CD4-positive, alpha-beta T cell treated with Interleukin-21 for 1 hour (primary cell): Measurements from ENCODE around the gene IFNA10.
"Not testable (repeated sequence)": the region's sequence is repeated elsewhere in the genome, so short reads cannot be mapped to it uniquely, and the experiment has no call there.

Experiments
- DNase-seq: peaks from one replicate; pipeline ENCODE4 v3.0.0-alpha.2; 2020

The IFNA10 gene

DNA sequence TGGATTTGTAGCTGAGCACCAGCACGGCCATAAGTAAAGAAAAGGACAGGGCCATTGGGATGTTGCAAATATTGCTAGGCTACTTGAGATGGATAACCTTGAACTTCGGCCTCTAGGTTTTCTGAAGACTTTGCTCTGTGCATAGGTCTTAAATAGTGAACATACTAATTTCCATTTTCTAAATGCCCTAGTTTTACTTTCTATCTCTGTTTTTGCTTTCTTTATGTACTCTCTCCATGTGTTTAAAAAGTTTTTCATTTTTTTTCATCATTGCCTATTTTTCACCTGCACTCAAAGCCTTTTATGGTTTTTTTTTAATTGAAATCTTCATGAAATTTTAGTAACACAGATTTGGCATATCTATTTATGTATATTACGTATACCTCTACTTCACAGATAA lies at the start of gene IFNA10:
Gene IFNA10 (minus strand): TSS at position 101 of the 400 bp plus-strand sequence. CDS start 46 bp downstream, at position 55.
- not testable (repeated sequence) for DNase-seq

DNA sequence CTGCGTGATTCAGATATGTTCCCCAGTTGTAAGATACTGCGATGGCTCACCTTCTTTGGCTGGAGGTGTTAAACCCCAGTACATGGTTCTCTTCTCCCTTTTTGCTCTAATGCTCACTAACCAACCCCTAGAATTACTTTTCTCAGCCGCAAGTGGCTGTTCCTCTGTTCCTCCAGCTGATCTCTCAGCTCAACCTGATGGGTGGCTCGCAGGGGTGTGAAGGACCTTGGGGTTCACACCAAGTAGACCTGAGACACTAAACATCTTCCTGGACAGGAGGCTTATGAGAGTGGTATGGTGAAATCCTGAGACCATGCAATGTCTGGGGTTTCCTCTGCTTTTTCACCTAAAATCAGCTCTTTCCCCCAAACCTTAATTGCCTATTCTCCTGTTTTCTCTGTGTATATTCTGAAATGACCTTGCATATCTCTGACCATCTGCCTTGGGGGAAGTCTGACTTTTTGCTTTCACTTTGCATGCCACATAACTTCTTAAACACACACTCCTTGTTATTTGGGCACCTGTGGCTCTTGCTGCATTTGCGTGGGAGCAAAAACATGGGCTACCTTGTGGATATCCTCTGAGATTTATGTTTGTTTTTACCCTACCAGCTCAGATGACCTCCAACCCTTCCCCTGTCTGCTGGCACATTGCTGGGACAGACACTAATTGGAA lies 48.7 kb upstream of the IFNA10 start:
- DNase-seq = no peak

DNA sequence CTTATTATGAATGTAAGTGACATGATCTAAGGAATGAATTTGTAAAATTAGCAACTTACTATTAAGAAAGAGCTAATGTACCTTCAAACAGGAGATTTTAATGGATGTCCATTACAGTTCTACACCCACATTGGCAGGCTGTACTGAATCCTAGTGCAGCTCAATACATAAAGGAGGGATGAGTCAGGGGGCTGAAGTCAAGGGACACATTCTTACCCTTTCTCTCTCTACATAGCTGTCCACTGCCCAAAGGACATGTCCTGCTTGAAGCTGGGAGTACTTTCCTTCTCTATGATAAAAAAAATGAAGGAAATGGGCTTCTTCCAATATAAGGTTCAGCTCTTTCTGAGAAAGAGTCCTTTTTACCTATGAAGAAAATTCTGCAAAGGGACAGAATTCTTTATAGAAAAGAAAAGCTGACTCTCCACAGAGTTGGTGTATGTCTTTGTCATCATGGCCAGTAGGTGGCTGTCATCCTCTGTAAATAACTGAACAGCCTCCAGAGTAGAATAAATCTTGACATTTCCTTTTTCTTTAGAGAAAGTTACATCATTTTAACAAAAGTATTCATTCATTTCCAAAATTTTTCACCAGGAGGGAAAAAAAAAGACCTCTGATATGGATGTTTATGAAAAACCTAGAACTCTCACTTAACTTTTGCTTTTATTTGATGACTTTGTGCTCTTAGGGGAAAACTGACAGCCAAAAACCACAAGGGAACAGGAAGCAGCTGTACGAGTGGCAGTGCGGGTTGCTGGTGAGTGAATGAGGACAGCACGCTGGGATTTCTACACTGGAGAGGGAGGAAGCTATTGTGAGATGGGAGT lies 46.0 kb upstream of the IFNA10 start:
- peak; percentile 23 for DNase-seq

DNA sequence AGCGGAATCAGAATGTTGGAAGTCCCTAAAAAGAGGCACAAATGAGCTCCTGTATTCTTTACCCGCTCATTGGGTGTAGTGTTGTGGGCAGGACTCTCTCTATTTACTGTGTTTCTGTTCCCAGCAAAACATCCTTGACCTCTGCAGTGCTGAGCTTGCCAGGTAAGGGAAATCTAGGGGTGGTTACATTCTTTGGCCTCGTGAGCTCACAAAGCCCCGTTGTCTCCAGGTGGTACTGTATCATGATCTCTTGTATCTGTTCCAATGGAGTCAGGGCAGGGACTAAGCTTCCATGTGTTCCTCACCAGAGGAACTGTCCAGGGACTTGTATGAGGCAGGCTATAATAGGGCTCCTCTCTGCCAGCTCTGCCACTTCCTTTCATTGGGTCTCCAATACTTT lies 44.7 kb upstream of the IFNA10 start:
- DNase-seq = no peak

DNA sequence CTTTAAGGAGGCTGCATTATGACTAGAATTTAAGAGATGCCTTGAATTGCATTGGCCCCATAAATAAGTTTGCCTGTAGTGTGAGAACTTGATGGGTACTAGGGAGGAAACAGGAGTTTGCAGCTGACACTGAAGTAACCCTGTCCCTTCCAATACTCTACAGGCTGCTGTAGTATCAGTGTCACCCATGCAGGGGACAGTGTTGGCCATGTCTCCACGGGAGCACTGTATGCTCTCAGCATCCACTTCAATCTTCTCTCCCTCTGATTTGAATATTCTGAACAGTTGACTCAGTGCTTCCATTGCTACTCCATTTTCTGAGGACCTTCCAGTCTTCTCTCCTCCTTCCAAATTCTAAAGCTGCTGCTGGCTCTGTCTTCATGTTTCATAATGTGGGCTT lies 44.2 kb upstream of the IFNA10 start:
- no peak for DNase-seq

DNA sequence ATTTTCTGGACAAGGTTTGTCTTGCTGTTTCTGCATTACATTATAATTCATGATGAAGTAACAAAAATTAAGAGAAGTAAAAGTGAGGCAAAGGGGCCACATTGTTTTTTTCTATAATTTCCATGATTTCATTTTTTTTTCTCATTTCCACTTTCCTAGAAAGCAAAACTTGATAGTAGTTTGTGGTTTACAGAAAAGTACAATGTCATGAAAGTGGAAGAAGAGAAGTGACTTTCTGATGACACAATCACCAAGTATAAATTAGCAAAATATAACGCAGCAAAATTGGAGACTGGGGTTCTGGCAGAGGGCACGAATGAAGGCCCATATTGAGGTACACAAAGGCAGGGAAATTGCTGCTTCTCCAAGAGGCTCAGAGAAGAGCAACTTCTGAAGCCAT lies 37.9 kb upstream of the IFNA10 start:
- DNase-seq = no peak

DNA sequence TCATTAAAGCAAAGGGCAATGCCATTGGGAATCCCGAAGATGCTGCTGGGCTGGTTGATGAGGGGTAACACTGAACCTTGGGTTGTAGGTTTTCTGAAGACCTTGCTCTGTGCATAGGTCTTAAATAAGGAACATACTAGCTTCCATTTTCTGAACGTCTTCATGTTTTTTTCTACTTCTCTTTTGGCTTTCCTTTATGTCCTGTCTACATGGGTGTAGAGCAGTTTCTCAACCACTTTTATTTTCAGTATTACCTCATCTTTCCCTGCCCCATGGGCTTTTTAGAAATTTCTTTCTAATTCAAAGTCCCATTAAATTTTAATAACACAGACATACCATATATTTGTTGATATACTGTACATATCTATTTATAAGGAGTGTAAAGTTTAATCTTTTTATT lies 33.0 kb upstream of the IFNA10 start, which contains the start of gene IFNA14:
Gene IFNA14 (minus strand): TSS at position 95 of the 400 bp plus-strand sequence. CDS start 70 bp downstream, at position 25.
- no peak for DNase-seq

DNA sequence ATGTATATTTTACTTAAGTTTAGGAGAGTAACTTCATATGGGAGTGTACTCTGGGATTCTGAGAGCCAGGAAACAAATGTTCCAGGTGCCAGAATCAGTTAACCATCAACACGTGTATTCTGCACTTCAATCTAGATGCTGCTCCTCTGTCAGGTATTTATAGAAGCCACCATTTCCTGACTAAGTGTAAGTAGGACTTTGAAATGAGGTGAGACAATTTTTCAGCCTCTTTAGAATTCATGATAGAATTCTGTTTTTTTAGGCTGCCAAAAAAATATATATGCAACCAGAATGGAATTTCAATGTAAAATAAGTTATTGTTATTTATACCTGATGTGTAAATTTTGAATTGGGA lies 29.4 kb upstream of the IFNA10 start:
- DNase-seq = not testable (repeated sequence)

DNA sequence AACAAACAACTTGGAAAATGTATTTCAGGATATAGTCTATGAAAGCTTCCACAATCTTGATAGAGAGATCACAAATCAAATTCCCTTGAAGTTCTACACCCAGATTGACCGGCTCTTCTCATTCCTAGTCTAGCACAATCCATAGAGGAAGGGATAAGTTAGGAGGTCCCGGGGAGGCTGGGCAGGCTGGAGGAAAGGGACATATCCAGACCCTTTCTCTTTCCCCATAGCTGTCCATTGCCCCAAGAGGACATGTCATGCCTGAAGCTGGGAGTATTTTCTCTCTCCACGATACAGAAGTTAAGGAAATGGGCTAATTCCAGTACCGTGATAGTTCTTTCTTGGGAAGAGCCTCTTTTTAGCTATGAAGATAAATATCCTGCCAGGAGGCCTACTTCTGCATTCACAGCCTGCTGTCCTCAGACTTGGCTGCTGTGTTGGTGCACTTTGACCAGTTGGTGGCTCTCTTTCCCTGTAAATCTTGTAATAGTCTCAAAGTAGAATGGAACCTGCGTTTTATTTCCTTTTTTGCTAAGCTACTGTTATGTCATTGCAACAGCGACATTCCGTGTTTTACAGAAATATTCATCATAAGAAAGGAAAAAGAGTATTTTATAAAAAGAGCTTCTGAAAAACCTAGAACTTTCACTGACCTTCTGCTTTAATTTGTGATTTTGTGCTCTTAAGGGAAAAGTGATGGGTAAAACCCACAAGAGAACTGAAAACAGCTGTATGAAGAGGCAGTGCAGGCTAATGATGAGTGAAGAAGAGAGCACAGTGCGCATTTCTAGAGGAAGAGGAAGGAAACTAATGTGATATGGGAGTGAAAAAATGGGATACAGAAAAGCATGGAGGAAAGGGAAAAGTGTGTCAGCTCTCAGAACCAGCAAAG lies 28.8 kb upstream of the IFNA10 start:
- DNase-seq = peak; percentile 48

DNA sequence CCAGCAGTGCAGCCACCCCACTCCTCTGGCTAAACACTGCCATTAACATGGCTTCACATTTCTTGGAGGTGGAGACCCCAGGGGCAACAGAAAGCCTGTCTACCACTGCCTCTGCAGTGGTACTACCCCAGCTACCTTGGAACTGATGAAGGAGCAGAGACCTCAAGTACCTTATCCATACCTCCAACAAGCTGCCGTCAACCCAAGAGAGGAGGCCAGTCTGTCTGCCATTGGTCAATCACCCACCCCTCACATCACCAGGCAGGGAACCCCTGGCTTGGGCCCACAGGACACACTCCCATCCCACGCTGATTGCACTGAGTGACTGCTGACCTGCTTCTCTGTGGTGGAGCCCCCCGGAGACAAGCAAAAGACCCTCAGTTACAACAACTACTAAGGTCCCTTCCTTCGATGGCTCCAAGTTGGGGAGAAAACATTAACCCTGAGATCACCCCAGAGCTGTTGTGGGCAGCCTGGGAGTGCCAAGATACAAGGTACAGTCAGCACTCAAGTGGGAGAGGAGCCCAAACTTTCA lies 27.3 kb upstream of the IFNA10 start:
- no peak for DNase-seq

DNA sequence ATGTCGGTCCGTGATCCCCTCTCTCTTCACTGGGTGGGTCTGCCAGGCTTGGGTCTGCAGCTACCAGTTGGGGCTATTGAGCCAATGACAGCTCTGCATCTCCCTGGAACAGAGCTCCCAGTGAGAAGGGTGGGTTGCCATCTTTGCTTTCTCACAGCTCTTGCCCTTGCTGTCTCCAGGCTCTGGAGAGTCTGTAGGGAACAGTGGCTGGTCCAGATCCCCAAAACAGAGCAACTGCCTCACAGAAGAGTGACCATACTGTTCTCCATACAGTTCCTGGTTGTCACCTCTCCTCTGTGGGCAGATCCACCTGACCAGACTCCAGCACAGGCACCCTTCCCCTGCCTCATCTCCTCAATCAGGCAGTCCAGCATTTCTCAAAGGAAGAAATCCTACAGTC lies 26.3 kb upstream of the IFNA10 start:
- no peak for DNase-seq

DNA sequence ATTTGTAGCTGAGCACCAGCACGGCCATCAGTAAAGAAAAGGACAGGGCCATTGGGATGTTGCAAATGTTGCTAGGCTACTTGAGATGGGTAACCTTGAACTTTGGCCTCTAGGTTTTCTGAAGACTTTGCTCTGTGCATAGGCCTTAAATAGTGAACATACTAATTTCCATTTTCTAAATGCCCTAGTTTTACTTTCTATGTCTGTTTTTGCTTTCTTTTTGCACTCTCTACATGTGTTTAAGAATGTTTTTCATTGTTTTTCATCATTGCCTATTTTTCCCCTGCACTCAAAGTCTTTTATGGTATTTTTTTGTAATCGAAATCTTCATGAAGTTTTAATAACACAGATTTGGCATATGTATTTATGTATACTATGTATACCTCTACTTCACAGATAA lies 21.2 kb upstream of the IFNA10 start, which contains the start of gene IFNA17:
Gene IFNA17 (minus strand): TSS at position 101 of the 400 bp plus-strand sequence. CDS start 49 bp downstream, at position 52.
- DNase-seq = no peak

DNA sequence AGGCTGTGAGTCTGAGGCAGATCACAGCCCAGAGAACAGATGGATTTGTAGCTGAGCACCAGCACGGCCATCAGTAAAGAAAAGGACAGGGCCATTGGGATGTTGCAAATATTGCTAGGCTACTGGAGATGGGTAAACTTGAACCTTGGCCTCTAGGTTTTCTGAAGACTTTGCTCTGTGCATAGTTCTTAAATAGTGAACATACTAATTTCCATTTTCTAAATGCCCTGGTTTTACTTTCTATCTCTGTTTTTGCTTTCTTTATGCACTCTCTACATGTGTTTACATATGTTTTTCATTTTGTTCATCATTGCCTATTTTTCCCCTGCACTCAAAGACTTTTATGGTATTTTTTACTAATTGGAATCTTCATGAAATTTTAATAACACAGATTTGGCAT lies 10.3 kb upstream of the IFNA10 start, which contains the start of gene IFNA16:
Gene IFNA16 (minus strand): TSS at position 101 of the 400 bp plus-strand sequence. CDS start 6 bp downstream, at position 95.
- DNase-seq = not testable (repeated sequence)

DNA sequence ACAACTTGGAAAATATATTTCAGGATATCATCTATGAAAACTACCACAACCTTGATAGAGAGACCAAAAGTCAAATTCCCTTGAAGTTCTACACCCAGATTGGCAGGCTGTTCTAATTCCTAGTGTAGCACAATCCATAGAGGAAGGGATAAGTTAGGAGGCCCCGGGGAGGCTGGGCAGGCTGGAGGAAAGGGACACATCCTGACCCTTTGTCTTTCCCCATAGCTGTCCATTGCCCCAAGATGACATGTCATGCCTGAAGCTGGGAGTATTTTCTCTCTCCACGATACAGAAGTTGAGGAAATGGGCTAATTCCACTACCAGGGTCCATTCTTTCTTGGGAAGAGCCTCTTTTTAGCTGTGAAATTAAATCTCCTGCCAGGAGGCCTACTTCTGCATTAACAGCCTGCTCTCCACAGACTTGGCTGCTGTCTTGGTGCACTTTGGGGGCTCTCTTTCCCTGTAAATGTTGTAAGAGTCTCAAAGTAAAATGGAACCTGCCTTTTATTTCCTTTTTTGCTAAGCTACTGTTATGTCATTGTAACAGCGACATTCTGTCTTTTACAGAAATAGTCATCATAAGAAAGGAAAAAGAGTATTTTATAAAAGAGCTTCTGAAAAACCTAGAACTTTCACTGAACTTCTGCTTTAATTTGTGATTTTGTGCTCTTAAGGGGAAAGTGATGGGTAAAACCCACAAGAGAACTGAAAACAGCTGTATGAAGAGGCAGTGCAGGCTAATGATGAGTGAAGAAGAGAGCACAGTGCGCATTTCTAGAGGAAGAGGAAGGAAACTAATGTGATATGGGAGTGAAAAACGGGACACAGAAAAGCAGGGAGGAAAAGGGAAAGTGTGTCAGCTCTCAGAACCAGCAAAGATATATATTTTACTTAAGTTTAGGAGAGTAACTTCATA lies 6.7 kb upstream of the IFNA10 start:
- peak; percentile 5 for DNase-seq

DNA sequence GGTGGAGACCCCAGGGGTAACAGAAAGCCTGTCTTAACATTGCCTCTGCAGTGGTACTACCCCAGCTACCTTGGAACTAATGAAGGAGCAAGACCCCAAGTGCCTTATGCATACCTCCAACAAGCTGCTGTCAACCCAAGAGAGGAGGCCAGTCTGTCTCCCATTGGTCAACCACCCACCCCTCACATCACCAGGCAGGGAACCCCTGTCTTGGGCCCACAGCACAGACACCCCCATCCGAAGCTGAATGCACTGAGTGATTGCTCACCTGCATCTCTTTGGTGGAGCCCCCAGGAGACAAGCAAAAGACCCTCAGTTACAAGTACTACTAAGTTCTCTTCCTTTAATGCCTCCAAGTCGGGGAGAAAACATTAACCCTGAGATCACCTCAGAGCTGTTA lies 5.2 kb upstream of the IFNA10 start:
- not testable (repeated sequence) for DNase-seq

DNA sequence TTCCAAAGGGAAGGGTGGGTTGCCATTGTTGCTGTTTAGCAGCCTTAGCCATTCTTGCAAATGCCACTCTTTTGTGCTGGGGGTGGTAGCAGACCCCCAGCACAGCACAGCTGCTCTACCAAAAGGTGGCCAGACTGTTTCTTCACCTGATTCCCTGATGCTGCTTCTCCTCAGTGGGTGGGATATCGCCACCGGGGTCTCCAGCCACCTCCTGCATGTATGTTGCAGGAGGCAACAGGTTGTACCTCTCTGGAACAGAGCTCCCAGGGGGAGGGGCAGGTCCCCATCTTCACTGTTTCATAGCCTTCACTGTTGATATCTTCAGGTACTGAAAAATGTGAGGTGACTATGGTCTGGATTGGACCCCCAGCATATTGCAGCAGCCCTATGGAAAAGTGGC lies 3.8 kb upstream of the IFNA10 start:
- not testable (repeated sequence) for DNase-seq

DNA sequence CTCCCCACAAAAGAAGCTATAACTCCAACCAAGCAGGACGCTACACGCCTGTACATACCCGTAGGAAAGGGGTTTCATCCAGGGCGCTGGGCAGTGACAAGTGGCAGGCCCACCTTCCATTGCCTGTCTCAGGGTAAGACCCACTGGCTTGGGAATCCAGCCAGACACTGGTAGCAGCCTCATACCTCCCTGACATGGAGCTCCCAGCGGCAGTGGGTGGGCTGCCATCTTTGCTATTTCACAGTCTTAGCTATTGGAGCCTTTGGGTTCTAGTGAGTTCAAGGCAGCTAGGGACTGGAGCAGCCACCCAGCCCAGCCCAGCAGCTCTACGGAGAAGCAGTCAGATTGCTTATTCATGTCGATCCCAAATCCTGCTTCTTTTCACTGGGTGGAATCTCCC lies 3.4 kb upstream of the IFNA10 start:
- DNase-seq = no peak

DNA sequence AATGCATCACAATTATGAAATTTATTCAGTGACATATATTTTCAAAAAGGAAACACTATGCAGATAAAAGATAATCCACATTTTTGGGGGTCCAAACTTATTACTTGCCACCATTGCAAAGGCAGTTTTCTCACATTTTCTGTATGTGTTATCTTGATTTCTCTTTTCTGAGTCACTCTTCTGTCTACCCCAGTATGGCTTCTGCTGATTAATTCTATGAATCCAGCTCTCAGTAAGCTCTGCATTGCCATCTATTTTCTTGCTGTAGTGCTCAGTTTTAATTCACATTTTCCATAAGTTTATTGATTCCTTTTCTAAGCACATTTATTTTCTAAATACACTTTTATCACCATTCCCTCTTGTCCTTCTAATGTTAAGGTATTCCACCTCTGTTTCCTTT lies 1.7 kb downstream of the IFNA10 start:
- no peak for DNase-seq

DNA sequence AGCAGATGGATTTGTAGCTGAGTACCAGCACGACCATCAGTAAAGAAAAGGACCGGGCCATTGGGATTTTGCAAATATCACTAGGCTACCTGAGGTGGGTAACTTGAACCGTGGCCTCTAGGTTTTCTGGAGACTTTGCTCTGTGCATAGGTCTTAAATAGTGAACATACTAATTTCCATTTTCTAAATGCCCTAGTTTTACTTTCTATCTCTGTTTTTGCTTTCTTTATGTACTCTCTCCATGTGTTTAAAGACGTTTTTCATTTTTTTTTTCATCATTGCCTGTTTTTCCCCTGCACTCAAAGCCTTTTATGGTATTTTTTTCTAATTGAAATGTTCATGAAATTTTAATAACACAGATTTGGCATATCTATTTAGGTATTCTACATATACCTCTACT lies 4.8 kb downstream of the IFNA10 start, which contains the start of gene IFNA7:
Gene IFNA7 (minus strand): TSS at position 101 of the 400 bp plus-strand sequence. CDS start 40 bp downstream, at position 61.
- DNase-seq = not testable (repeated sequence)

DNA sequence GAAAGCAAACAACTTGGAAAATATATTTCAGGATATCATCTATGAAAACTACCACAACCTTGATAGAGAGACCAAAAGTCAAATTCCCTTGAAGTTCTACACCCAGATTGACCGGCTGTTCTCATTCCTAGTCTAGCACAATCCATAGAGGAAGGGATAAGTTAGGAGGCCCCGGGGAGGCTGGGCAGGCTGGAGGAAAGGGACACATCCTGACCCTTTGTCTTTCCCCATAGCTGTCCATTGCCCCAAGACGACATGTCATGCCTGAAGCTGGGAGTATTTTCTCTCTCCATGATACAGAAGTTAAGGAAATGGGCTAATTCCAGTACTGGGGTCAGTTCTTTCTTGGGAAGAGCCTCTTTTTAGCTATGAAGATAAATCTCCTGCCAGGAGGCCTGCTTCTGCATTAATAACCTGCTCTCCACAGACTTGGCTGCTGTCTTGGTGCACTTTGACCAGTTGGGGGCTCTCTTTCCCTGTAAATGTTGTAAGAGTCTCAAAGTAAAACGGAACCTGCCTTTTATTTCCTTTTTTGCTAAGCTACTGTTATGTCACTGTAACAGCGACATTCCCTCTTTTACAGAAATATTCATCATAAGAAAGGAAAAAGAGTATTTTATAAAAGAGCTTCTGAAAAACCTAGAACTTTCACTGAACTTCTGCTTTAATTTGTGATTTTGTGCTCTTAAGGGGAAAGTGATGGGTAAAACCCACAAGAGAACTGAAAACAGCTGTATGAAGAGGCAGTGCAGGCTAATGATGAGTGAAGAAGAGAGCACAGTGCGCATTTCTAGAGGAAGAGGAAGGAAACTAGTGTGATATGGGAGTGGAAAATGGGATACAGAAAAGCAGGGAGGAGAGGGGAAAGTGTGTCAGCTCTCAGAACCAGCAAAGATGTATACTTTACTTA lies 11.8 kb downstream of the IFNA10 start:
- peak; percentile 71 for DNase-seq
